Measurements from ENCODE around the gene CYP2J2. TPM values are rescaled to one million over a fixed set of nuclear protein-coding genes. Genes with fewer than 3 reads are reported as not detected.
"Not testable (repeated sequence)": the region's sequence is repeated elsewhere in the genome, so short reads cannot be mapped to it uniquely, and the experiment has no call there.

CYP2J2 gene
- total RNA-seq, 1 donor from 2014 or later: 76.4 TPM

- intact Hi-C loops (cut with DNase I): loop anchor here (5.0 kb wide), 1 partner anchor 37 kb away; no protein-coding TSS in a partner anchor
- DNase-seq (ENCODE audit: missing footprints) (no peak), ATAC-seq (no peak)
Observed at GRCh38 chr1:59928996-59929395, 2.4 kb upstream of the CYP2J2 start.

DNA sequence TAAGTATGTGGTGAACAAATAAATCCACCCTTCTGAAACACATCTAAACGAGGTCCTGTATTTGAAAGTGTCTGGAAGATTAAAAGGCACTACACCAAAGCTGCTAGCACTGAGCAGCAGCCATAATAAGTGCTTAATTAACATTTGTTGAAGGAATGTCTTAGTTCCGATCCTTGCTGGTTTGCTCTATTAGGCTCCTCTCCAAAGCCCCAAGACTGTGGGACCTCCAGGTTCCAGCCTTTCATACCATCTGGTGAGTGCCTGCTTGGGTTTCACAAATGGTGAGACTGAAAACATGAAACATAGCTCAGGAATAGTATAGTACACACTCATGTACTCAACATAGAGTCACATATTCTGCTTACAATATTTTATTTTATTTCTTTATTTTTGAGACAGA is 640 bp upstream of the CYP2J2 start:
- intact Hi-C loops (cut with DNase I): loop anchor here (5.0 kb wide), 1 partner anchor 35 kb away; no protein-coding TSS in a partner anchor
- DNase-seq (ENCODE audit: missing footprints): no peak

DNA sequence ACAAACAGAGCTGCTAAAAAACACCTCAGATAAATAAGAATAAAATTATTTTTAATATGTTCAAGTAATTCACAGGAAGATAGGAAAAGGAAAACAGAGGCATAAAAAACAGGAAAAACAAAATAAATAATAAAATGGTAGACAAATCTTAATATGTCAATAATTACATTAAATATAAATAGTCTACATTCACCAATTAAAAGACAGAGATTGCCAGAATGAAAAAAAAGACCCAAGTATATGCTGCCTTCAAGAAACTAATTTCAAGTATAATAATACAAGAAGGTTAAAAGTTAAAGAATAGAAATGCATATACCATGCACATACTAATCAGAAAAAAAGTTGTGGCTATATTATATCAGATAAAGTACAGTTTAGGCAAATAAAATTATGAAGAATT is 1.9 kb downstream of the CYP2J2 start:
- intact Hi-C loops (cut with DNase I): loop anchor here (5.0 kb wide), 1 partner anchor 32 kb away; no protein-coding TSS in a partner anchor
- no peak for ATAC-seq

More for the DNA sequence above, 640 bp upstream of the CYP2J2 start:
- ATAC-seq: peak; percentile 20

DNA sequence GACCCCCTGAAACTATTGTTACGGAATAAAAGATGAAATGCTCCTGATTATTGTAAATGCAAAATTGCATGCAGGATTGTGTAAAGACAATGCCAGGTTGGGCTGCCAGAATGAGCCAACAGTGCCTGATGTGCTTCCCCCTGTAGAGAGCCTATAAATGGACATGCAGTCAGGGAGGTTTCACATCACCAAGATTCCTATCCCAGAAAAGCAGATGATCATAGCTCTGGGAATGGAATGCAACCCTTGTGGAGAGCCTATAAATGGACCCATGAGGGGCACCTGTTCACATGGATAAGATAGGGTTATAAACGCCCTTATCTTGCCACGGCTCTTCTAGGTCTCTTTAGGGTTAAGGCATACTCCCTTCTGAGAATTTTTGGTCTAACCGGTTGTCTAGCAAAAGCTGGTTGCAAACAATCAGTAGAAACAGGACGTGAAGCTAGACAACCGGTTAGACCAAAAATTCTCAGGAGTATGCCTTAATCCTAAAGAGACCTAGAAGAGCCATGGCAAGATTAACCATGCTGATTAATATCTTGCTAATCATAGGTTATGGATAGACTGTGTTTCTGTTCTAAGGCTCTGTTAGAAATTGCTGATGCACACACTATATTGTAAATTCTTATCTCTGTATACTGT is 5.2 kb downstream of the CYP2J2 start:
- DNase-seq (ENCODE audit: missing footprints); ATAC-seq; intact Hi-C loops (cut with DNase I): not testable (repeated sequence)

More for the DNA sequence above, 1.9 kb downstream of the CYP2J2 start:
- no peak for DNase-seq (ENCODE audit: missing footprints)

DNA sequence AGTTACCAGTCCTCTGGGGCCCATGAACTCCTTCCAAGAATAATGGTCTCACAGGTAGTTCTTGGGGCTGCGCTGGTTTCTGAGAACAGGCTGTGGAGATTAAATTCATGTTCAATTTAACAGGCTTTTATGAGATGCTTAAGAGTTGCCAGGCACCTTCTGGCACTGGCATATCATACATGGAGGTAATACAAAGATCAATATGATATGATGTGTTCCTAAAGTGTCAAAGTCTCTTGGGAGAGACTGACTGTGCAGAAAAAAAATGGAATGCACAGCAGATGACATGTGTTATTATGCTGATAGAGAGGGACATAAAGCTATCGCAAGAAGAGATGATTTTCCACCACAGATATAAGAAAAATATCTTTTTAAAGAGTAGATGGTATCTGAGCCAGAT is 6.8 kb downstream of the CYP2J2 start:
- no peak for ATAC-seq
- no peak for DNase-seq (ENCODE audit: missing footprints)
- intact Hi-C loops (cut with DNase I): no loop called here

- ATAC-seq (no peak), DNase-seq (ENCODE audit: missing footprints) (no peak)
- intact Hi-C loops (cut with DNase I): no loop called here
Observed at GRCh38 chr1:59917785-59918180, 8.8 kb downstream of the CYP2J2 start.

- no peak for ATAC-seq
- DNase-seq (ENCODE audit: missing footprints): no peak
- intact Hi-C loops (cut with DNase I): no loop called here
Observed at GRCh38 chr1:59917026-59917784, 9.4 kb downstream of the CYP2J2 start.

- no peak for DNase-seq (ENCODE audit: missing footprints)
- ATAC-seq: no peak
- intact Hi-C loops (cut with DNase I): no loop called here
Observed at GRCh38 chr1:59915516-59915915, 11.1 kb downstream of the CYP2J2 start.

GRCh38 chr1:59914791-59915286 is 11.7 kb downstream of the CYP2J2 start:
- ATAC-seq; intact Hi-C loops (cut with DNase I); DNase-seq (ENCODE audit: missing footprints): not testable (repeated sequence)

DNA sequence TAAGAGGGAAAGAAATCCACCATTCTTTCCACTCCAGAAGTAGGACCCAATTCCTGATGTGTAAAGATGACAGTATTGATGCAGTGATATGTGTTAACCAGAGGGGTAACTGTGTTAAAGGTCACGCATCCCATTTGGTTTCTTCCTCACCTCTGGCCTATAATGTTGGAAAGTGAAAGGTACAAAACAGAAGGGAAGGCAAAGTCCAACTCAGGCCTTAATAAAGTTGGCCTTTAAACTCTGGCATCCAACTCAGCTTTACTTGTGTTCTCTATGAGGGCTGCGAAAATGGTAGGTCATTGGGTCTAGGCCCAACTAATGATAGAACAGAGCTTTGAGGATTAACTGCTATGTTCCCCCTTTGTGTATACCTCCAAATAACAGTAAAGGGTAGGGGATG is 17.9 kb downstream of the CYP2J2 start:
- intact Hi-C loops (cut with DNase I): no loop called here
- DNase-seq (ENCODE audit: missing footprints) (no peak), ATAC-seq (no peak)

GRCh38 chr1:59908084-59908483 is 18.5 kb downstream of the CYP2J2 start:
- ATAC-seq: no peak
- DNase-seq (ENCODE audit: missing footprints): no peak
- intact Hi-C loops (cut with DNase I): no loop called here

DNA sequence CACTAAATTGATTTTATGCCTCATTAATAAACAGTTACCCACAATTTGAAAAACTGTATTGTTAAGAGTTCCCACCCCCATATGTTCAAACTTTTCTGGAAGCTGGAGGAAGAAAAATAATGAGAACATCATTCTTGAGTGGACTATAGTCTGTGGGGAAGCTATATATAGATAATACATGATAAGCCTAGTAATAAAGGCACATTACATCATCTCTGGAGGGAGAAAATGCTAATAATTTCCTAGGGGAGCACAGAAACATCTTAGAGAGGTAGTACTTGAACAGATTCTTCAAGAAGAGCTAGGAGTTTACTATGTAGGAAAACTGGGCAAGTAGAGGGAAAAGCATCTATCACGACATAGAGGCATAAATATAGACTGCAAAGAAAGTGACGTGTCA is 19.6 kb downstream of the CYP2J2 start:
- ATAC-seq (no peak), DNase-seq (ENCODE audit: missing footprints) (no peak)
- intact Hi-C loops (cut with DNase I): no loop called here

DNA sequence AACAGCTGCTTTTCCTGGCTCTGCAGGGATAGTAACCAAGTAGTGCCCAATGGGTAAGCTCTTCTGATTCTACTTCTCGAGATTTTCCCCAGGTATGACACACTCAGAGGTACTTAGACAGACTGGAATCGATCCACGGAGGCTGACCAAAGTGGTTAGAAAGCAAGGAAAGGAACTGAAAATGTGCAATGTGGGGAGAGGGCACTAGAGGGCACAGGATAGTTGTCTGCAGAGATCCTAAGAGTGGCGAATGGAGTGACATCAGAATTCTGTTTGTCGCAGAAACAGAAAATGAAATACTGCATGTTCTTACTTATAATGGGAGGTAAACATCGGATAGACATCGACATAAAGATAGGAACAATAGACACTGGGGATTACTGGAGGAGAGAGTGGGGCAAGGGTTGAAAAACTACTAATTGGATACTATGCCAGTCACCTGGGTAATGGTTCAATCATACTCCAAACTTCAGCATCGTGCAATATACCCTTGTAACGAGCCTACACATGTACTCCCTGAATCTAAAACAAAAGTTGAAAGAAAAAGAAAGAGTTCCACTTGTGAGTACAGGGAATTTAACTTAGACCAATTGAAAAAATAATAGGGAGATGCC is 23.3 kb downstream of the CYP2J2 start:
- ATAC-seq: no peak
- DNase-seq (ENCODE audit: missing footprints): no peak
- intact Hi-C loops (cut with DNase I): no loop called here

GRCh38 chr1:59901770-59902388 is 24.7 kb downstream of the CYP2J2 start:
- intact Hi-C loops (cut with DNase I): no loop called here
- no peak for DNase-seq (ENCODE audit: missing footprints)
- no peak for ATAC-seq

DNA sequence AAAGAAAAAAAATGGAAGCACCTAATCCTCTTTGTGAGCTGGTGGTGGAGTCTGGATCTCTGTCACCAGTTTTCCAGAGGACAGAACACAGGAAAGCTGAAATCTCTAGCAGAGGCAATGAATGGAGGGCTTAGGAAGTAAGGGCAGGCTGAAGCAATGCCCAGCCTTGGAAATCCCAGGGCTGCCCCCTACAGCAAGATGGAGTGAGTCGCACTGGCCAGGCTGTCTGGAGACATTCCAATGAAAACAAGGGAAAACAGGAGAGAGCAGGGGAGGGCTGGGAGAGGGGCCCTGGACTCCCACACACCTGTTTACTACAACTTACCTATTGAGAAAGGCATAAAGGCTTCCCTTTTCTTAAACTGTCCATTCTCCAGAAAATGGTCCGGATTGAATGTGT is 25.9 kb downstream of the CYP2J2 start:
- DNase-seq (ENCODE audit: missing footprints) (no peak), ATAC-seq (no peak)
- intact Hi-C loops (cut with DNase I): no loop called here

DNA sequence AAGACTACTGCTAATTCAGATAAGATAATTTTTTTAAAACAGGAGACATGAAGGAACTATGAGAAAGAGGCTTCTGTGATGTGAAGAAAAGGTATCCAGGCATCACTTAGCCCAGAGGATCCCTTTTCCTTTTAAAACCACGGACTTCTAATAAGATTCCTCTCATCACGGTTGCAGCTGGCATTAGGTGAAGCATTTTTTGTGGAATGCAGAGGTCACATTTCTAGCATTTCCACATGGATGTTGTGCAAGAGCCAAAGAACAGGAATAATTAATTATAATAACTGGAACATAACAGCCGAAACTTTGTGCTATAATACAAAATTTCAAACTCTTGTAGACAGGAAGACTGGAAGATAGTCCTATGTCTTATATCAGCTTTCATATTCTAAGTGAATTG is 27.6 kb downstream of the CYP2J2 start:
- intact Hi-C loops (cut with DNase I): no loop called here
- ATAC-seq: no peak
- no peak for DNase-seq (ENCODE audit: missing footprints)

DNA sequence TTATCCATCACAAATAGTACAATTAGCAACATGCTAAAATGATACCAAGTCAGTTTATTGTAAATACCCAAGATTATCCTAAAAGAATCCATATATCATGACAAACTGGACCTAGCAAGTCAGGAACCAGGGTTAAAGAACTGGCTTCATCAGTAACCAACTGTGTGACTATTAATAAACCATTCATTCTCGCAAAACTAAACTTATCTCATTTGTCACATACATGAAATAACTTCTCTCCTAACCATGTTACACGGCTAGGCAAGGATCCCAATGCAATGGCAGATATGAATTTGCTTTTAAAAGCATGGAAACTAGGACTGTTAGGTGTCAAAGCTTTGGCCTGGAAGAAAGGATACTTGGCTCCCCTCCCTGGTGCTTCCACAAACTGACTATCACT is 29.4 kb downstream of the CYP2J2 start:
- intact Hi-C loops (cut with DNase I): no loop called here
- DNase-seq (ENCODE audit: missing footprints) (no peak), ATAC-seq (no peak)

GRCh38 chr1:59892841-59893811 is 33.4 kb downstream of the CYP2J2 start:
- ATAC-seq: no peak
- intact Hi-C loops (cut with DNase I): loop anchor here (5.0 kb wide), 1 partner anchor 34 kb away; the partner anchor contains the start of gene CYP2J2
- no peak for DNase-seq (ENCODE audit: missing footprints)

All from Right ventricle myocardium inferior (tissue), 1 donor.